Effector memory CD8-positive, alpha-beta T cell (primary cell): ENCODE data around the gene AIF1.

Experiments used
- ATAC-seq: fragments of 150-1000 bp; cut with Tn5 transposase; replicated peaks from 2 replicates; pipeline ENCODE4 v1.10.0; 2021; ENCODE audit warnings: mild to moderate bottlenecking, moderate library complexity
- DNase-seq, 3 experiments: peaks; one replicate each; pipeline ENCODE4 v3.0.0; 2021
- H3K27ac Mint-ChIP-seq, 2 donors: one replicate each; pipeline ENCODE4 v1.8.0; 2022; ENCODE audit warnings: mild to moderate bottlenecking in 2 of 2, mixed read lengths in 2 of 2, moderate library complexity in 2 of 2
- H3K27me3 Mint-ChIP-seq, 2 donors: one replicate each; pipeline ENCODE4 v1.8.0; 2022; ENCODE audit warnings: mixed read lengths in 2 of 2
- H3K36me3 Mint-ChIP-seq: one replicate; pipeline ENCODE4 v1.8.0; 2022; ENCODE audit warnings: mild to moderate bottlenecking, moderate library complexity, mixed read lengths; ENCODE audit not compliant: insufficient read depth
- H3K4me1 Mint-ChIP-seq, 2 donors: one replicate each; pipeline ENCODE4 v1.8.0; 2022; ENCODE audit warnings: low read depth in 2 of 2, mixed read lengths in 2 of 2
- H3K4me3 Mint-ChIP-seq, 2 donors: one replicate each; pipeline ENCODE4 v1.8.0; 2022; ENCODE audit warnings: mild to moderate bottlenecking in 2 of 2, mixed read lengths in 2 of 2, moderate library complexity in 2 of 2
- H3K9me3 Mint-ChIP-seq, 2 donors: one replicate each; pipeline ENCODE4 v1.8.0; 2022; ENCODE audit warnings: mixed read lengths in 2 of 2

The AIF1 gene

DNA sequence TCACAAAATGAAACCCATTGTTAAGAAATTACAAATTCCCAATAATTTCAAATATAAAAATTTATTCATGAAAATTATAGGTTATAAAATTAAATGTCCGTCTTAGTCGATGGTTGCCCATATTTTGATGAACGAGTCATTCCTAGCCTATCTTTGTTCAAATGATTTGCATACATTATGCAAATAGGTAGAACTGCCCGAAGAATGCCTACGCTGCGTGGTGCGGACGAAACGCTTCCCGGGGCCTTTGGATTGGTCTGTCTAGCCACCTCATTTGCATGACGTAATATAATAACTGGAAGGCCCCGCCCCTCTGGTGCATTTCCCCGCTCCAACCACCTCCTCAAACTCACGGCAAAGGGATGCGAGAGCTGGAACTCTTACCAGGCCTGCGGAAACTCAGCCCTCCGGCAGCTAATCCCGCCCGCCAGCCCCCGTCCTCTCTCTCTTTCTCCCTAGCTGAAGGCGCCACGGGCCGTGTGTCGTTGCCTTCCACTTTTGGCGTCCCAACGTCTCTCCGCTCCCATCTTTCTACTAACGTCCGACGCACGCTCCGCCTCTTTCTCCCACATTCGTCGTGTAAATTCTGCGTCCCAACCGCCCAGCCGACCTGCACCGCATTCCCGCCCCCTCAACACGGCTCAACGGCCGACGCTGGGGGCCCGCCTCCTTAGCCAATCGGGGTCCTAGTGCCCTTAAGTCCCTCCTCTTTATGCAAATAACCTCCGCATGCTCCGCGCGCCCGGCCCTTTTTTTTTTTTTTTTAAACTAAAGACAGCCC, 5.0 kb downstream of the AIF1 start:
- H3K4me1 Mint-ChIP-seq = peaks cover 18 to 23% of the 10 kb centered on the region in 2 donors
- ATAC-seq (peak; percentile 84), DNase-seq (peak; percentile 91 to 94 (median 93))
- H3K27me3 Mint-ChIP-seq = no peaks in the 10 kb centered on the region
- H3K9me3 Mint-ChIP-seq = no peaks in the 10 kb centered on the region
- H3K27ac Mint-ChIP-seq = peak overlapping the region; percentile 90 to 92
- H3K4me3 Mint-ChIP-seq = peak overlapping the region; percentile 76 to 85
- peaks cover 45% of the 10 kb centered on the region for H3K36me3 Mint-ChIP-seq

DNA sequence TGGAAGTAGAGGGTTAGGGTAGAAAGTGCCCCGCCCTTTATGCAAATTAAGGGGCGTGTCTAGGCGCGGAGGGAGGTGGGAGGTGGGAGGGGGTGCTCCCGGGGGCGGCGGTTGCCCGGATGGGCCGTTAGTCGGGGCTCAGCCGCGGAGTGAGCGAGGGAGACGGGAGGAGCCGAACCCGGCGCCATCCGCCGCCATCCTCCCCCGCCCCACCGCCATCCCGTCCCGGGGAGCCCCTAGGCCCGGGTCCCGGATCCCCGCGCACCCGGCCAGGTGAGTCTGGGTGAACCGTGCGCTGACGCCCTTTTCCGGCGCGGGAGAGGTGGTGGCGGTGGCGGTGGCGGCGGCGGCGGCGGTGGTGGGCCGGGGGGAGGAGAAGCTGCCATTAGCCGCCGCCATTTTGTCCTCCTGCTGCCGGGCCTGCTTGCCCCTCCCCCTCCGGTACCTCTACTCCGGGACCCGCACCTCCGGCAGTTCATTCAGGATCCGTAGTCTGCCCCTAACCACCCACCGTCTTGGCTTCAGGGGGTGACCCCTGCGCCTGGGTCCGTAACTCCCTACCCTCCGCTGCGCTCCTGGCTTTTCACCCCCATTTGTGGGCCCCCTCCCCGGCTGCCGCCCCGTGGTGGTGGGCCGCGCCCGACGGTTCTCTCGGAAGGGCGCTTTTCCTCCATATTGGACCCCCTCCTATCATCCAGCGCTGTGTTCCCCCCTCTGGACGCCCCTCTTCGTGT, 5.7 kb downstream of the AIF1 start, which contains the start of gene PRRC2A:
PRRC2A (plus strand) TSS at position 130 of the 734 bp plus-strand sequence. CDS start 2,075 bp downstream, outside the sequence.
- peaks cover 53% of the 10 kb centered on the region for H3K36me3 Mint-ChIP-seq
- H3K27ac Mint-ChIP-seq = peak within 1 kb of the TSS; percentile 90 to 92
- ATAC-seq (no peak), DNase-seq (no peak)
- H3K9me3 Mint-ChIP-seq = no peaks in the 10 kb centered on the region
- H3K27me3 Mint-ChIP-seq = no peaks in the 10 kb centered on the region
- peaks cover 18 to 23% of the 10 kb centered on the region in 2 donors for H3K4me1 Mint-ChIP-seq
- H3K4me3 Mint-ChIP-seq = peak within 1 kb of the TSS; percentile 76 to 85

DNA sequence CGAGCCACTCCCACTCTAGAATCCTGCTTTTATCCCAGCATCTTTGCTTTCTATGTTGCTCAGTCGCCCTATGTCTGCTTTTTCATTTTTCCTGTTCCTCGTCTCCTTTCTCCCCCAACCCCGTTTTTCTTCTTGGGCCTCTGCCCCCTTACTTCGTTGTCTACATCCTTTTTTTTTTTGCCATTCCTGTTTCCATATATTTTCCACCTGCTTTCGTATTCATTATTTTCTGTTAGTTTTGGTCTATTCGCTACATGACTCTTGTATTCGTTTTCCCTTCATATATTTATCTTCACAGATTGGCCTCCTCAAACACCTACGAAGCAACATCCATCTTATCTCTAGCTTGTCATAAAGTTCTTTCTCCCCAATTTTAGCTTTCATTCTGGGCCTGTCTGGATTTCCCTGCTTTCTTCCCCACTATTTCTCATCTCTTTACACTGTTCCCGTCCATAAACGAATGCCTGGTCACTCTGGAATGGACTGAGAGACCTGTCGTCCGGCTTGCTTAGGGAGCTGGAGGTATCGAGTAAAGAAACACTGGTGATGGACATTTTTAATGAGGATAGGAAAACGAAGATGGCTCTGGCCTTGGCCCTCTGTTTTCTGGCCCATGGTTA, 6.4 kb downstream of the AIF1 start:
- ATAC-seq = no peak
- H3K4me1 Mint-ChIP-seq = peaks cover 18 to 26% of the 10 kb centered on the region in 2 donors
- H3K4me3 Mint-ChIP-seq = peak overlapping the region; percentile 73 to 85
- no peaks in the 10 kb centered on the region for H3K27me3 Mint-ChIP-seq
- H3K9me3 Mint-ChIP-seq = no peaks in the 10 kb centered on the region
- H3K27ac Mint-ChIP-seq = peak overlapping the region; percentile 90 to 92
- no peak for DNase-seq
- peaks cover 60% of the 10 kb centered on the region for H3K36me3 Mint-ChIP-seq

DNA sequence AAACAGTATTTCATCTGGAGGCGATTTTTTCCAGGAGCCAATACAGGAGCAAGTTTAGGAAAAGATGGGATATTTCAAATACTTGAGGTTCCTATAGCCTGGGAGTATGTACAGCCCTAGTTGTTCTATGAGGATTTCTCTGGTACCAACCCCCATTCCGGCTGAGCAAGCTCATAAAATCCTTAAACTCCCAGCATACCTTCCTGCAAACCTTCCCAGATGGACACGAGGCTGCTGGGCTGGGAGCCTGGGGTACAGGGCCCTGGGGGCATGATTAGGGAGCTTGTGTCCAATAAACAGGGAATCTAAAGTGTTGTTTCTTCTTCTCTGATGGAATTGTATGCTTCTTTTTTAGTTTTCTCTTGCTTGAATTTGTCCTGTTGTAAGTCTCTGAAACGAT, 7.0 kb downstream of the AIF1 start:
- no peak for ATAC-seq
- no peaks in the 10 kb centered on the region for H3K9me3 Mint-ChIP-seq
- H3K4me3 Mint-ChIP-seq = peak overlapping the region; percentile 73 to 85
- H3K36me3 Mint-ChIP-seq = peaks cover 65% of the 10 kb centered on the region
- no peaks in the 10 kb centered on the region for H3K27me3 Mint-ChIP-seq
- DNase-seq = no peak
- H3K4me1 Mint-ChIP-seq = peaks cover 18 to 24% of the 10 kb centered on the region in 2 donors
- peak overlapping the region; percentile 90 to 92 for H3K27ac Mint-ChIP-seq

DNA sequence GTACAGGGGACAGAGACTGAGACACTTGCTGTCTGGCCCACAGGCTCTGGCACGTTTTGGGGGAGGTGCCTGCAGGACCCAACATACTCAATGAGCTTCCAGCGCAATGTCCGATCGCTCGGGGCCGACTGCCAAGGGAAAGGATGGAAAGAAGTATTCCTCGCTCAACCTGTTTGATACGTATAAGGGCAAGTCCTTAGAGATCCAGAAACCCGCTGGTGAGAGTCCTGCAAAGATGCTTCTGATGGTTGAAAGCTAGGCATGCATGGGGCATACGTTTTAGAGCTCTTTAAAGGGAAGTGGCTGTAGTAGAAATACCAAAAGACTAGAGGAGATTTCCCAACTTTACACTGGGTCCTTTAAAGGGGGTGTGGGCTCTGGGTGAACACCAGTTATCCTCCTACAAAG, 7.7 kb downstream of the AIF1 start:
- no peaks in the 10 kb centered on the region for H3K27me3 Mint-ChIP-seq
- H3K4me3 Mint-ChIP-seq = peak overlapping the region in 1 of 2 donors; percentile 85
- H3K9me3 Mint-ChIP-seq = no peaks in the 10 kb centered on the region
- peak overlapping the region; percentile 90 to 92 for H3K27ac Mint-ChIP-seq
- DNase-seq (no peak), ATAC-seq (no peak)
- peaks cover 72% of the 10 kb centered on the region for H3K36me3 Mint-ChIP-seq
- H3K4me1 Mint-ChIP-seq = peaks cover 21 to 31% of the 10 kb centered on the region in 2 donors

DNA sequence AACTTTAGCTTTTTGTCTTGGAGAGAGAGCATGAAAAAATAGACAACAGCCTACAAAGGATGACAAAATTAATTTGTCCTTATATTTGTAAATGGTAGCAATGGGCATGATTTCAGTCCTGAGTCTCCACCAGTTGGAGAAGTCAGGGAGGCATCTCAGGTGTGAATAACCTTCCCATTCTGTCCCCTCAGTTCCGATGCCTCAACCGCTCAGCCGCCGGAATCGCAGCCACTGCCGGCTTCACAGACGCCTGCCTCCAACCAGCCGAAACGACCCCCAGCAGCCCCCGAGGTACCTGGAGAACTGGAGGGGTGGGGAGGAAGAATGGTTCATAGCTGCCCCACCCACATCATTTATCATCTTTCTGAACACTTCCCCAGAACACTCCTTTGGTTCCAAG, 9.0 kb downstream of the AIF1 start:
- no peaks in the 10 kb centered on the region for H3K27me3 Mint-ChIP-seq
- no peak overlapping the region for H3K27ac Mint-ChIP-seq
- H3K36me3 Mint-ChIP-seq = peaks cover 76% of the 10 kb centered on the region
- H3K9me3 Mint-ChIP-seq = no peaks in the 10 kb centered on the region
- peaks cover 21 to 33% of the 10 kb centered on the region in 2 donors for H3K4me1 Mint-ChIP-seq
- no peak for DNase-seq
- ATAC-seq = no peak
- H3K4me3 Mint-ChIP-seq = no peak overlapping the region

DNA sequence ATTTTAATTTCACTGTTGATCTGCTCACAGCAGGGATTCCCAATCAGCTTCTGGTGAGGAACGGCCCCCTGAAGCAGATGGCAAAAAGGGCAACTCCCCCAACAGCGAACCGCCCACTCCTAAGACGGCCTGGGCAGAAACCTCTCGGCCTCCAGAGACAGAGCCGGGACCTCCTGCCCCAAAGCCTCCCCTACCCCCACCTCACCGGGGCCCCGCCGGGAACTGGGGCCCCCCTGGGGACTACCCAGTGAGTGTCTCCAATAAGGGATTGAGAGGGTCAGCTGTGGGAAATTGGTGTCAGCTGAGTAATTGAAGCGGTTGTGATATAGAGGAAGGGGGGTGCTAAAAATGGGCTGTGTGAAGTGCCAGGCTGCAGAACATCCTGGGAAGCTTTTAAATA, 11.9 kb downstream of the AIF1 start:
- Mint-ChIP-seq H3K4me3 (no peak overlapping the region), H3K9me3 (no peaks in the 10 kb centered on the region), H3K27ac (no peak overlapping the region), H3K36me3 (peaks cover 86% of the 10 kb centered on the region), H3K4me1 (peaks cover 16 to 23% of the 10 kb centered on the region in 2 donors), H3K27me3 (no peaks in the 10 kb centered on the region)
- DNase-seq (no peak), ATAC-seq (no peak)

DNA sequence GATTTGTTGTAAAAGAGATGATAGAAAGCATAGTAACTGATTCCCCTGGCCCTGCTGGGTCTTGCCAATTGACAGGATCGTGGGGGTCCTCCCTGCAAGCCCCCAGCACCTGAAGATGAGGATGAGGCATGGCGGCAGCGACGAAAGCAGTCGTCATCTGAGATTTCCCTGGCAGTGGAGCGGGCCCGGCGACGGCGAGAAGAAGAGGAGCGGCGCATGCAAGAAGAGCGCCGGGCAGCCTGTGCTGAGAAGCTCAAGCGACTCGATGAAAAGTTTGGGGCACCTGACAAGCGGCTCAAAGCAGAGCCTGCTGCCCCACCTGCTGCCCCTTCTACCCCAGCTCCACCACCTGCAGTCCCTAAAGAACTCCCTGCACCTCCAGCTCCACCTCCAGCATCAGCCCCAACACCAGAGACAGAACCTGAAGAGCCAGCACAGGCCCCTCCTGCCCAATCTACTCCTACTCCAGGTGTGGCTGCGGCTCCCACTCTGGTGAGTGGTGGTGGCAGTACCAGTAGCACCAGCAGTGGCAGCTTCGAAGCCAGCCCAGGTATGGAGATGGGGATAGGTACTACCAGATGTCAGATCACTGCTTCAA, 12.8 kb downstream of the AIF1 start:
- ATAC-seq (no peak), DNase-seq (no peak)
- Mint-ChIP-seq H3K36me3 (peaks cover 90% of the 10 kb centered on the region), H3K4me1 (peaks cover 9 to 16% of the 10 kb centered on the region in 2 donors), H3K27ac (no peak overlapping the region), H3K9me3 (no peaks in the 10 kb centered on the region), H3K4me3 (no peak overlapping the region), H3K27me3 (no peaks in the 10 kb centered on the region)

DNA sequence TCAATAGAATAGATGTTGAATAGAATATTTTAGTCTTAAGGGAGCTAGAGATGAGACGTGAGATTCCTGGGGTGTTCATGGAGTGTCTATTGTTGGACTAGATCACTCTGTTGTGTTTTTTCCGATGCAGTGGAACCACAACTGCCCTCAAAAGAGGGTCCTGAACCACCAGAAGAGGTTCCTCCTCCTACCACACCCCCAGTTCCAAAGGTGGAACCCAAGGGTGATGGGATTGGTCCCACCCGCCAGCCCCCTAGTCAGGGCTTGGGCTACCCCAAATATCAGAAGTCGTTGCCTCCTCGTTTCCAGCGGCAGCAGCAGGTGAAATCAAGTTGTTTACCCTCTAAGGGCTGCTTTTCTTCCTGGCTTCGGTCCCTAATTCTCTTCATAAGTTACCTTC, 14.0 kb downstream of the AIF1 start:
- H3K9me3 Mint-ChIP-seq = no peaks in the 10 kb centered on the region
- no peak overlapping the region for H3K27ac Mint-ChIP-seq
- H3K4me1 Mint-ChIP-seq = peaks cover 10 to 13% of the 10 kb centered on the region in 2 donors
- DNase-seq (no peak), ATAC-seq (no peak)
- H3K27me3 Mint-ChIP-seq = no peaks in the 10 kb centered on the region
- H3K36me3 Mint-ChIP-seq = peaks cover 89% of the 10 kb centered on the region
- H3K4me3 Mint-ChIP-seq = no peak overlapping the region

DNA sequence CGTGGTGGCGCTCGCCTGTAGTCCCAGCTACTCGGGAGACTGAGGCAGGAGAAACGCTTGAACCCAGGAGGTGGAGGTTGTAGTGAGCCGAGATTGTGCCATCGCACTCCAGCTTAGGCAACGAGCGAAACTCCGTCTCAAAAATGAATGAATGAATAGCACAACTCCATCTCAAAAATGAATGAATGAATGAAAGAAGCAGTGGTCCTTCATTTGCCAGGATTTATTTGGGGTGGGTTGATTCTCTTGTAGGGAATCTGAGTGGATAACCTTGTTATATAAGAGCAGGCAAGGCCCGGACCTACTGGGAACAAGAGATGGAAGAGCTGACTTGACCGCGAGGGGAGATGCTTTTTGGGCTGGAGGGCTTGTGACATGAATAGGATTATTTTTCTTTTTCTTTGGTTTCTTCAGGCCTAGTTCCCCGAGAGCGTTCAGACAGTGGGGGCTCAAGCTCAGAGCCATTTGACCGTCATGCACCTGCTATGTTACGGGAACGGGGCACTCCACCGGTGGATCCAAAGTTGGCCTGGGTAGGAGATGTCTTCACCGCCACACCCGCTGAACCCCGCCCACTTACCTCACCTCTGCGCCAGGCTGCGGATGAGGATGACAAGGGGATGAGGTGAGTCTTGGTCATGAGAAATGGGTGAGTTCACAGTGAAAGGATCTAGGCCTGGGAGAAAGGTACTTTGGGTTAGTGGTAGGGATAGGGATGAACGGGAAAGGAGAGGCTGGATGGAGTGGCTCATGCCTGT, 15.3 kb downstream of the AIF1 start:
- H3K27ac Mint-ChIP-seq = peak overlapping the region in 1 of 2 donors; percentile 84
- ATAC-seq (no peak), DNase-seq (no peak)
- peaks cover 10 to 13% of the 10 kb centered on the region in 2 donors for H3K4me1 Mint-ChIP-seq
- no peak overlapping the region for H3K4me3 Mint-ChIP-seq
- no peaks in the 10 kb centered on the region for H3K9me3 Mint-ChIP-seq
- H3K36me3 Mint-ChIP-seq = peaks cover 91% of the 10 kb centered on the region
- H3K27me3 Mint-ChIP-seq = no peaks in the 10 kb centered on the region

DNA sequence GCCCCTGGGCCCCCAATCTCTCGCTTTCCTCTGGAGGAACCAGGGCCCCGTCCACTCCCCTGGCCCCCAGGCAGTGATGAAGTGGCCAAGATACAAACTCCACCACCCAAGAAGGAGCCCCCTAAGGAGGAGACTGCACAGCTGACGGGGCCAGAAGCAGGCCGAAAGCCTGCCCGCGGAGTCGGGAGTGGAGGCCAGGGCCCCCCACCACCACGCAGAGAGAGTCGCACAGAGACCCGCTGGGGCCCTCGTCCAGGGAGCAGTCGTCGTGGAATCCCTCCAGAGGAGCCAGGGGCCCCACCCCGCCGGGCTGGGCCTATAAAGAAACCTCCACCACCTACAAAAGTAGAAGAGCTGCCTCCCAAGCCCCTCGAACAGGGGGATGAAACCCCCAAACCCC, 16.2 kb downstream of the AIF1 start:
- H3K36me3 Mint-ChIP-seq = peaks cover 91% of the 10 kb centered on the region
- H3K9me3 Mint-ChIP-seq = no peaks in the 10 kb centered on the region
- peak overlapping the region in 1 of 2 donors; percentile 84 for H3K27ac Mint-ChIP-seq
- H3K4me3 Mint-ChIP-seq = no peak overlapping the region
- no peaks in the 10 kb centered on the region for H3K27me3 Mint-ChIP-seq
- peaks cover 8 to 9% of the 10 kb centered on the region in 2 donors for H3K4me1 Mint-ChIP-seq
- ATAC-seq = no peak
- no peak for DNase-seq

DNA sequence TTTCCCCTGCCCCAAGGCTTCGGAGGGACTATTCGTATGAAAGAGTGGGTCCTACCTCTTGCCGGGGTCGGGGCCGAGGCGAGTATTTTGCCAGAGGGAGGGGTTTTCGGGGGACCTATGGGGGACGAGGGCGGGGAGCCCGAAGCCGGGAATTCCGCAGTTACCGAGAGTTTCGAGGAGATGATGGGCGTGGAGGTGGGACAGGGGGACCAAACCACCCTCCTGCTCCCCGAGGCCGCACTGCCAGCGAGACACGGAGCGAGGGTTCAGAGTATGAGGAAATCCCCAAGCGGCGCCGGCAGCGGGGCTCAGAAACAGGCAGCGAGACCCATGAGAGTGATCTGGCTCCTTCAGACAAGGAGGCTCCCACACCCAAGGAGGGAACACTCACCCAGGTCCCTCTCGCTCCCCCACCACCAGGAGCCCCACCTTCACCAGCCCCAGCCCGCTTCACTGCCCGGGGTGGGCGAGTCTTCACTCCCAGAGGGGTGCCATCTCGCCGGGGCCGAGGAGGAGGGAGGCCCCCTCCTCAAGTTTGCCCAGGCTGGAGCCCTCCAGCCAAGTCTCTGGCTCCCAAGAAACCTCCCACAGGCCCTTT, 16.7 kb downstream of the AIF1 start:
- Mint-ChIP-seq H3K4me1 (peaks cover 8 to 9% of the 10 kb centered on the region in 2 donors), H3K9me3 (no peaks in the 10 kb centered on the region), H3K27ac (peak overlapping the region in 1 of 2 donors; percentile 84), H3K36me3 (peaks cover 91% of the 10 kb centered on the region), H3K4me3 (no peak overlapping the region), H3K27me3 (no peaks in the 10 kb centered on the region)
- no peak for ATAC-seq
- no peak for DNase-seq
